Upper lobe of left lung (tissue), 4 donors: ENCODE measurements around the gene TK2.

Experiments
- EP300 ChIP-seq, 4 donors: sonication (generic); formaldehyde crosslinking; IDR thresholded peaks; one replicate each; pipeline ENCODE4 v1.5.1; 2017; ENCODE audit warnings: antibody characterized with exemption in 4 of 4, control low read depth in 2 of 4
- TF ChIP-seq, protein P1 (sequence below), 6 experiments: fragments of 450-650 bp in 4 of 6; fragments of 200-600 bp in 2 of 6; sonication (generic) in 2 of 6; IDR thresholded peaks; one replicate each; pipeline ENCODE4 v1.5.1; 2016 to 2019; ENCODE audit warnings: antibody characterized with exemption in 6 of 6

DNA sequence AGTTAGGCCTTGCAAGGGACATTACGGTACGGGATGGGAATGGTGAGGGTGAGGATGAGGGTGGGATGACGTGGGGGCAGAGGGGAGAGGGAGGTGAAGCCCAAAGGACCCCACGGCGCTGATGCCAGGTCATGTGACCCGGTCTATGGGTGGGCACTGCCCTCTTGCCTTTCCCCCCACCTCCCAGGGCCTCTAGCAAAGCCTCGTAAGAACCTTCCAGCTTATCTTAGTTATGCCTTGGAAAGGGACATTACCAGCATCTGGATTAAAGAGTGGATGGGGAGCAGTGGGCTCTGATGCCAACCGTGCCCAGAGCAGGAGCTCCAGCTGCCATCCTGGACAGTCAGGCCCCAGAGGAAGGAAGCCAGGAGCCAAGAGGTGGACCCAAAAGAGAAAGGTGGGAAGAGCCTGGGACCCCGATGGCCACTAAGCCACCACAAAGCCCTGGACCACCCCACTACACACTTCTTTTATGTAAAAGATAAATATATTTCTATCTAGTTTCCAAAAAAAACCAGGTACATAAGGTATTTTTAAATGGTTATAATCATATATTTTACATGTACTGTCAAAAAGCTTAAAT lies 40.9 kb downstream of the TK2 start:
- TF ChIP-seq EP300 (IDR thresholded peaks at IDR 0.05), result no peak
- TF ChIP-seq, protein P1, sequence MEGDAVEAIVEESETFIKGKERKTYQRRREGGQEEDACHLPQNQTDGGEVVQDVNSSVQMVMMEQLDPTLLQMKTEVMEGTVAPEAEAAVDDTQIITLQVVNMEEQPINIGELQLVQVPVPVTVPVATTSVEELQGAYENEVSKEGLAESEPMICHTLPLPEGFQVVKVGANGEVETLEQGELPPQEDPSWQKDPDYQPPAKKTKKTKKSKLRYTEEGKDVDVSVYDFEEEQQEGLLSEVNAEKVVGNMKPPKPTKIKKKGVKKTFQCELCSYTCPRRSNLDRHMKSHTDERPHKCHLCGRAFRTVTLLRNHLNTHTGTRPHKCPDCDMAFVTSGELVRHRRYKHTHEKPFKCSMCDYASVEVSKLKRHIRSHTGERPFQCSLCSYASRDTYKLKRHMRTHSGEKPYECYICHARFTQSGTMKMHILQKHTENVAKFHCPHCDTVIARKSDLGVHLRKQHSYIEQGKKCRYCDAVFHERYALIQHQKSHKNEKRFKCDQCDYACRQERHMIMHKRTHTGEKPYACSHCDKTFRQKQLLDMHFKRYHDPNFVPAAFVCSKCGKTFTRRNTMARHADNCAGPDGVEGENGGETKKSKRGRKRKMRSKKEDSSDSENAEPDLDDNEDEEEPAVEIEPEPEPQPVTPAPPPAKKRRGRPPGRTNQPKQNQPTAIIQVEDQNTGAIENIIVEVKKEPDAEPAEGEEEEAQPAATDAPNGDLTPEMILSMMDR (IDR thresholded peaks at IDR 0.05), result no peak
